ENCODE results near the gene SLC25A19.

- TF ChIP-seq CTCF (IDR thresholded peaks at IDR 0.05) = no peak
- TF ChIP-seq POLR2A (IDR thresholded peaks at IDR 0.05) = no peak
Observed at GRCh38 chr17:75260641-75261335, 28.4 kb downstream of the SLC25A19 start.

Data from right lobe of liver (tissue), 4 donors.